NCI-H226 (cell line): ENCODE measurements around the gene TMEM92.

Experiments used
- DNase-seq: peaks from one replicate; pipeline ENCODE4 v3.0.0-alpha.2; 2015

TMEM92 gene

GRCh38 chr17:50274142-50274896 is at the start of gene TMEM92:
Gene TMEM92 (plus strand): TSS chr17:50274466. CDS start chr17:50274502, 36 bp downstream.
- peak; percentile 82 for DNase-seq

DNA sequence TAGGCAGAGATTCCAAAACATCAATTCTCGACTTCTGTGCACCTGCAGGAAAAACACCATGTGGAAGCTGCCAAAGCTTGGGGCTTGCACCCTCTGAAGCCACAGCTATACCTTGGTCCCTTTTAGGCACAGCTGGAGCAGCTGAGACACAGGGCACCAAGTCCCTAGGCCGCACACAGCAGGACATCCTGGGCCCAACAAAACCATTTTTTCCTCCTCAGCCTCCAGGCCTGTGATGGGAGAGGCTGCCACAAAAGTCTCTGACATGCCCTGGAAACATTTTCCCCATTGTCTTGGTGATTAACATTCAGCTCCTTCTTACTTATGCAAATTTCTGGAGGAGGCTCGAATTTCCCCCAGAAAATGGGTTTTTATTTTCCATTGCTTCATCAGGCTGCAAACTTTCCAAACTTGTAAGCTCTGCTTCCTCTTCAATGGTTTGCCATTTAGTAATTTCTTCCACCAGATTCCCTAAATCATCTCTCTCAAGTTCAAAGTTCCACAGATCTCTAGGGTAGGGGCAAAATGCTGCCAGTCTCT is 48.5 kb upstream of the TMEM92 start:
- DNase-seq = no peak

DNA sequence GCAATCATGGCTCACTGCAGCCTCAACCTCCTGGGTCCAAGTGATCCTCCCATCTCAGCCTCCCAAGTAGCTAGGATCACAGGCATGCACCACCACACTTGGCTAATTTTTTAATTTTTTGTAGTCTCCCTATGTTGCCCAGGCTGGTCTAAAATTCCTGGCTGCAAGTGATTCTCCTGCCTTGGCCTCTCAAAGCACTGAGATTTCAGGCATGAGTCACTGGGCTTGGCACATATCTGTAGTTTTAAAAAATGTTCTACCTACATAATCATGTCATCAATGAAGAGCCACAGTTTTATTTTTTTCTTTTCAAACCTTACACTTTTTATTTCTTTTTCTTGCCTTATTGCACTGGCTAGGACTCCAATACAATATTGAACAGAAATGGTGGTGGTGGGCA is 39.7 kb upstream of the TMEM92 start:
- no peak for DNase-seq

DNA sequence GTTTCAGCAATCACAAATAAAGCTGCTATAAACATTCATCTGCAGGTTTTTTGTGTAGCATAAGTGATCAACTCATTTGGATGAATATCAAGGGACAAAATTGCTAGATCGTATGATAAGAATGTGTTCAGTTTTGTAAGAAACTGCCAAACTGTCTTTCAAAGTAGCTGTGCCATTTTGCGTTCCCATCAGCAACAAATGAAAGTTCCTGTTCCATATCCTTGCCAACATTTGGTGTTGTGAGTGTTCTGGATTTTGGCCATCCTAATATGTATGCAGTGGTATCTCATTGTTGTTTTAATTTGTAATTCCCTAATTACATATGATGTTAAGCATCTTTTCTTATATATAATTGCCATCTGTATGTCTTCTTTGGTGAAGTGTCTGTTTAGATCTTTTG is 36.4 kb upstream of the TMEM92 start:
- no peak for DNase-seq

DNA sequence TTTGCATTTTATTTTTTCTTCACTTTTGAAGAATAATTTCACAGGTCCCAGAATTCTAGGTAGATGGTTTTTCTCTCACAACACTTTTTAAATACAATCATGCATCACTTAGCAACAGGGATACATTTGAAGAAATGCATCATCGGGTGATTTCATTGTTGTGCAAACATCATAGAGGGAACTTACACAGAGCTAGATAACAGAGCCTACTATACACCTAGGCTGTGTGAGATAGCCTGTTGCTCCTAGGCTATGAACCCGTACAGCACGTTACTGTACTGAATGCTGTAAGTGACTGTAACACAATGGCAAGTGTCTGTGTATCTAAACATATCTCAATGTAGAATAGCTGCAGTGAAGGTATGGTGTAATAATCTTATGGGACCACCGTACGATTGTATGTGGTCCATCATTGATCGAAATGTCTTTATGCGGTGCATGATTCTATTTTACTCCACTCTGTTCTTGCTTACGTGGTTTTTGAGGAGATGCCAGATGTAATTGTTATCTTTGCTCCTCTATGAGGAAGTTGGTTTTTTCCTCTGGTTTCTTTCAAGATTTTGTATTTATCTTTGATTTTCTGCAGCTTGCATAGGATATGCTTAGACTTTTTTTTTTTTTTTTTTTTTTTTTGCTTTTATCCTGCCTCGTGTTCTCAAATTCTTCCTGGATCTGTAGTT is 35.5 kb upstream of the TMEM92 start:
- DNase-seq = peak; percentile 74

DNA sequence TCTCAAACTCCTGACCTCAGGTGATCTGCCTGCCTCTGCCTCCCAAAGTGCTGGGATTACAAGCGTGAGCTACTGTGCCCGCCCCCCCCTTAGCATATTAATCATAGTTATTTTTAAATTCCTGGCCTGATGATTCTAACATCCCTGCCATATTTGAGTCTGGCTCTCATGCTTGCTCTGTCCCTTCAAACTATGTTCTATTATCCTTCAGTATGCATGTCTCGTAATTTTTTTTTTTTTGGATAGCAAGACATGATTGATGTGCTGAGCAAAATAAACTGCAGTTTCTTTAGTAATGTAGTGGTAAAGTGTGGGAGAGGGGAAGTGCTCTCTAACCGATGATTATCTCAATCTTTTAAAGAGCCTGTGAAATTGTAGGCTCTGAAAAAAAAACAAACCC is 34.3 kb upstream of the TMEM92 start:
- no peak for DNase-seq

- peak; percentile 65 for DNase-seq
These were observed 33.4 kb upstream of the TMEM92 start for GRCh38 chr17:50240851-50241250.

- DNase-seq = no peak
These were observed 32.8 kb upstream of the TMEM92 start for GRCh38 chr17:50241431-50241830.

- DNase-seq = no peak
These were observed 29.5 kb upstream of the TMEM92 start for GRCh38 chr17:50244771-50245170.

- no peak for DNase-seq
These were observed 26.0 kb upstream of the TMEM92 start for GRCh38 chr17:50248255-50248654.

- no peak for DNase-seq
These were observed 21.5 kb upstream of the TMEM92 start for GRCh38 chr17:50252781-50253180.

- no peak for DNase-seq
These were observed 18.3 kb upstream of the TMEM92 start for GRCh38 chr17:50255766-50256635.

- DNase-seq = no peak
These were observed 17.2 kb upstream of the TMEM92 start for GRCh38 chr17:50256826-50257618.

DNA sequence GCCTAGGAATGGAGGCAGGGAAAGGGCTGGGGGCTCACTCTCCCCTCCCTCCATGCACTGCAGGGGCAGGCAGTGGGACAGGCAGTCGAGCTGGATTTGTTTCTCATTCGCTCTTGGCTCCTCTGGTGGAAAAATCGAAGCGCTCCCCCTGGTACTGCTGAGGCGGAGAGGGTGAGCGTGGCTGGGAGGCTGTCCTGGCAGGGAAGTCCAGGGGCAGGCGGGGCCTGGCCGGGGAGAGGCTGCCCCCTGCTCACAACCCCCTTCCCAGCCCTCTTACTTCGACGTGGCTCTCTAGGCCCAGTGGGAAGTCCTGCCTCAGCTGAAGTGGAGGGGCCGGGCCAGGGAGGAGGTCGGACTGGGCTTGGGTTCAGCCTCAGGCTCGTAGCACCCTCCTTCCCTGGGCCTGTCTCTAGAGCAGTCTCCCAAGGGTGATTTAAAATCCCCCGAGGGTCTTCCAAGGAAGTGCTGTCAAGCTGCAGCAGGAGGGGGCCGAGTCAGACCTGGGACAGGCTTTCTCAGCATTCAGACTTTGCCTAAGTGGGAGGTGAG is 16.5 kb upstream of the TMEM92 start:
- no peak for DNase-seq

DNA sequence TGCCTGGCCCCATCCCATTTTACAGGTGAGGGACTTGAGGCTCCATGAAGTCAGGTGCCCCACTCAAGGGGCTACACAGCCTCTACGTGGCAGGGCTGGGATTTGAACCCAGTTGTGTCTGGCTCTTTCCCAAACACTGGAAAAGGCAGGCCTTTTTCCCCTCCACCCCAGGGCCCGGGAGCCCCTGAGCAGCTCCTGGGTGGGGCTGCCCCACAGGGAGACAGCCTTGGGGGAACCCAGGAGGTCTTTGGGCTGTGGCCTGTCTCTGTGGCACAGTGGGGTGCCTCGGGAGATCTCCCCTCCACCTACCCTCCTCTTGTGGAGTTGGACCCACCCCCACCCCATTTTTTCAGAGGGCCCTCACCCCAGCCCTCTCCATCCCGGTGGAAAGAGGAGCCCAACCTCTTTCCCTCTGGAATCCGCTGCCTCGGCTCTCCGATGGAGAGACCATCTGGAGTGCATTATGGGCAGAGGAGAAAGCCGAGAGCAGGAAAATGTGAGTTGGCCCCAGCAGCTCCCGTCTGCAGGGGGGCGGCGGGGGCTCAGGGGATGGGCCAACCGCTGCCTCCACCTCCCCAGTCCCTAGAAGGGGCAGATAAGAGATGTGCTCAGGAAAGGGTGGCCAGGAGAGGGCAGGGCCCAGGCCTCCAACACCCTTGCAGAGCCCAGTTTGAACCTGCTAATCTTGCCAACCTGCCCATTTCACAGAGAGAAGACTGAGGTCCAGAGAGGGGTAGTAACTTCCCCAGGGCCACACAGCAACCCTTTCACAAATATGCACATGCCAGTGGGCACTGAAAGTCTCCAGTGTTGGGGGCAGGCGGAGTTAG is 15.4 kb upstream of the TMEM92 start:
- no peak for DNase-seq

DNA sequence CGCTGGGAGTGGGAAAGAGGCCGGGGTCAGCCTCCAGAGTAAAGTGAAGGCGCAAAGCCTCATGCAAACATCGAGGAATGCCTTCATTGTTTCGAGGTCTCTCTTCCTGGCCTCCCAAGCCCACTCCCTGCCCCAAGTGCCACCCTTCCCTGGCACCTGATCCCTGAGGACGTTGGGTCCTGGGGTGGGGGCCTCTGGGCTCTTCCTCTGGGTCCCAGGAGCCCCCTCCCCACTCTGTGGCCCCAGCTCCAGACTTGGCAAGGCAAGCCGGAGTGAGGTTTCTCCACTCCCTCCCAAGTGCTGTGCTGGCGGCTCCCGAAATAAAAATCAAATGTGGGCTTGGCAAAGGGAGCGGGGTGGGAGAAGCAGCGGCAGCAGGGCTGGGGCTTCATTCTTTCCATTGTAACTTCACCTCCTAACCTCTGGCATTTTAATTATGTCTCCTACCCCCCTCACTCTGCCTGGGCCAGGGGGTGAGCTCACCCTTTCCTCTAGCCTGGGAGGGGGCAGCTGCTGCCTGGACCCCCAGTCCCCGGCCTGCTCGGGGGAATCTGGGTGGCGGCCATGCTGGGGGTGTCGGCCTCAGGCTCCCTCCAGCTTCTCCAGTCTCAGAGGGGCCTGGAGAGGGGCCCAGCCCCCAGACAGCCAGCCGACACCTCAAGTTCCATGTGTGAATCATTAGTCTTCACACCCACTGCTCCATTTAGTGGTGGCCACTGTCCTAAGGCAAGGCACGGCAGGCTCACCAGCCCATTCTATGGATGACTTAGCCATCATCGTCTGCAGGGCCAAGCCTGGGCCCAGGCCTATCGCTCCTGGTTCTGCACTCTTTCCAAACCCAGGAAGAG is 14.6 kb upstream of the TMEM92 start:
- DNase-seq = no peak

DNA sequence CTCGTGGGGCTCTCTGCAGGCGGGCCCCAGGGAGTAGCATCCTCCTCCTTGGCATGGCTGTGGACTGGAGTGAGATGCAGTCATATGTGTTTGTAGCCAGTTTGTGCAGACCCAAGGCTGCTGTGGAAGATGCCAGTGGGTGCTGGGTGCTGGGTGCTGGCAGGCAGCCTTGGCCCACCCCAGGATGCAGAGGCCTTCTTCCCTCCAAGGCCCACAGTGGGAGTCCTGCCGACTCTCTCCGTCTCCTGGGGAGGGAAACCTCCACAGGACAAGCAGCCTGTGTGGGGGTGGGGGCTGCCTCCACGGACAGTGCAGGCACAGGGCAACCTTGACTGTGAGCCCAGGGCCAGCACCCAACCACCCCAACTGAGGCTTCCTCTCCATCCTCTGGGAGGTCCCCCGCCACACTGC is 13.8 kb upstream of the TMEM92 start:
- no peak for DNase-seq

DNA sequence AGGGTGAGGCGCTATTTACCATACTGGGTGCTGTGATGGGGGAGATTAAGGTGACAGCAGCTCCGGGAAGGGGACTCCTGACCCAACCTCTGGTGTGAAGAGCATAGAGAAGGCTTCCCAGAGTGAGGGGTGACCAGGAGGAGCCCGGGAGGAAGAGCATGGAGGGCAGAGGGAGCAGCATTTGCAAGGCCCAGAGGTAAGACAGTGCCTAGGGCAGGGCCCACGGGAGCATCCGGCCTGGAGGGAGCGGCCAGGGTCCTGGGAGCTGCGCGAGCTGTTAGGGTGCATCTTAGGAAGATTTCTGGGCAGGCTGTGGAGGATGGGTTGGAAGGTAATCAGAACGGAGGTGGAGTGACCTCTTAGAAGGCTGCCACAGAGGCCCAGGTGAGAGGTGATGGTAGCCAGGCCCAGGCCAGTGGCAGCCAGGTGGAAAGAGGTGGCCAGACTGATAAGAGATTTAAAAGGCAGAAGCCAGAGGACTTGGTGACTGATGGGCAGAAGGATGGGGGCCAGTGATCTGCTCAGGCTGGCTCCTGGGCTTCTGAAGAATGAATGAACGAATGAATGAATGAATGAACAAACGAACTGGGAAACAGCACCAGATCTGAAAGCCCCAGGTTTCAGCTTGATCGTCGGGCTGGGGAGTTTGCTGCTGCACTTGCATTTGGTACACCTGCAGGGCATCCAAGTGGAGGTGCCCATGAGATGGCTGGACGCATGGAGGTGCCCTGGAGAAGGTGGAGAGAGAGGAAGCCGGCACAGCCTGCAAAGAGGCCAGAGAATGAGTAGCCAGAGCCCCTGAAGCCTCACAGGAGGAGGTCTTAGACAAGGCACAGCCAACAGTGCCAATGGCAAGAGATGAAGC is 13.0 kb upstream of the TMEM92 start:
- no peak for DNase-seq
